ENCODE results near the gene LHX2. TPM values are rescaled to one million over a fixed set of nuclear protein-coding genes. Genes with fewer than 3 reads are reported as not detected.

Gene LHX2, protein sequence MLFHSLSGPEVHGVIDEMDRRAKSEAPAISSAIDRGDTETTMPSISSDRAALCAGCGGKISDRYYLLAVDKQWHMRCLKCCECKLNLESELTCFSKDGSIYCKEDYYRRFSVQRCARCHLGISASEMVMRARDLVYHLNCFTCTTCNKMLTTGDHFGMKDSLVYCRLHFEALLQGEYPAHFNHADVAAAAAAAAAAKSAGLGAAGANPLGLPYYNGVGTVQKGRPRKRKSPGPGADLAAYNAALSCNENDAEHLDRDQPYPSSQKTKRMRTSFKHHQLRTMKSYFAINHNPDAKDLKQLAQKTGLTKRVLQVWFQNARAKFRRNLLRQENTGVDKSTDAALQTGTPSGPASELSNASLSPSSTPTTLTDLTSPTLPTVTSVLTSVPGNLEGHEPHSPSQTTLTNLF
- under 1 TPM in 2 of 9 donors, not detected in 7; 0.06 to 0.37 TPM for total RNA-seq
- under 1 TPM in 1 of 3 donors, not detected in 2; 0.24 TPM for polyA plus RNA-seq
- long read RNA-seq, donor 1: 0 reads
- long read RNA-seq, donor 2: 0 reads
- long read RNA-seq, donor 3: 0 reads
- long read RNA-seq, donor 4: 0 reads
- long read RNA-seq, donor 5: 0 reads
- long read RNA-seq, donor 6: 0 reads
- long read RNA-seq, donor 7: 0 reads
- long read RNA-seq, donor 8: 0 reads
- long read RNA-seq, donor 9: 0 reads
- long read RNA-seq, donor 10: 0 reads

DNA sequence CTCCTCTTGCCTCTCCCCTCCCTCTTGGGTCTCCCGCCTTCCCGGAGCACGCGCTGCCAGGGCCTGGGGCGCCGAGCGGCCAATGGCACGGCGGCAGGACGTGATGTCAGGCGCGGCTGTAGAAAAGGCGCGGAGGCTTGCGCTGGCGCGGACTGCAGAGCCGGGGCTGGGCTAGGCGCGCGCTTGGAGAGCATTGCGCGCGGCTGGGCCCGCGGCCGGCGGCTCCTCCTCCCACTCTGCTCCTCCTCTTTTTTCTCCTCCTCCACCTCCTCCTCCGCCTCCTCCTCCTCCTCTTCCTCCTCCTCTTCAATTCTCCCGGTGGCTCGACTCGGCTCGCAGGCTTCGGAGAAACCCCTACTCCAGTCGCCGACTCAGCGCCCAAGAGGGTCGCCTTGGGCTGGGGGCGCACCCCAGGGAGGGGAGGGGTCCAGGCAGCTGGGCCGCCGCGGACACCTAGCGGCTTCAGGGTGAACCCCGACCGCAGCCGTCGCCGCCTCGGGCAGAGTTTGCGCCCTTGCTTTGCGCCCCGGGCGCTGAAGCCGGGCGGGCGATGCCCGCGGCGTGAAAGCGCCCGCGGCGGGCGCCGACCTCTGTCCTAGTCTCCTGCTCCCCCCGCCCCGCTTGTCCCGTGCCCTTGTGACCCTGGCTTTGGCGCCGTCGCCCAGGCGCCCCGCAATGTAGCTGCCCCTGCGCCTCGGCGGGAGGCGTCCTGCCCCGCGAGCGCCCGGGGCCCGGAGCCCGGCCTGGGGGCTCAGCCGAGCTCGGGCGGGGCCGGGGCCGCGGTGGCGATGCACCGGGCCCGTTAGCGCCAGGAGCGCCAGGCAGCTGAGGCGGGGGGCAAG, at the start of gene LHX2:
TSS of gene LHX2 (plus strand) at position 309 of the 842 bp plus-strand sequence. CDS start 581 bp downstream, outside the sequence.
- H3K9me3 ChIP-seq (replicated peaks in 1 of 3): no peaks in the 10 kb centered on the region
- H3K27ac ChIP-seq: no peak within 1 kb of the TSS
- TF ChIP-seq POLR2A (IDR thresholded peaks at IDR 0.05): no peak
- TF ChIP-seq, protein P1, sequence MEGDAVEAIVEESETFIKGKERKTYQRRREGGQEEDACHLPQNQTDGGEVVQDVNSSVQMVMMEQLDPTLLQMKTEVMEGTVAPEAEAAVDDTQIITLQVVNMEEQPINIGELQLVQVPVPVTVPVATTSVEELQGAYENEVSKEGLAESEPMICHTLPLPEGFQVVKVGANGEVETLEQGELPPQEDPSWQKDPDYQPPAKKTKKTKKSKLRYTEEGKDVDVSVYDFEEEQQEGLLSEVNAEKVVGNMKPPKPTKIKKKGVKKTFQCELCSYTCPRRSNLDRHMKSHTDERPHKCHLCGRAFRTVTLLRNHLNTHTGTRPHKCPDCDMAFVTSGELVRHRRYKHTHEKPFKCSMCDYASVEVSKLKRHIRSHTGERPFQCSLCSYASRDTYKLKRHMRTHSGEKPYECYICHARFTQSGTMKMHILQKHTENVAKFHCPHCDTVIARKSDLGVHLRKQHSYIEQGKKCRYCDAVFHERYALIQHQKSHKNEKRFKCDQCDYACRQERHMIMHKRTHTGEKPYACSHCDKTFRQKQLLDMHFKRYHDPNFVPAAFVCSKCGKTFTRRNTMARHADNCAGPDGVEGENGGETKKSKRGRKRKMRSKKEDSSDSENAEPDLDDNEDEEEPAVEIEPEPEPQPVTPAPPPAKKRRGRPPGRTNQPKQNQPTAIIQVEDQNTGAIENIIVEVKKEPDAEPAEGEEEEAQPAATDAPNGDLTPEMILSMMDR (IDR thresholded peaks at IDR 0.05): no peak
- peaks cover 94% of the 10 kb centered on the region for H3K27me3 ChIP-seq
- intact Hi-C loops (cut with DNase I): no loop called here
- peak within 1 kb of the TSS in 1 of 4 donors; percentile 51 for H3K4me3 ChIP-seq
- H3K4me1 ChIP-seq (replicated peaks in 1 of 2): peaks cover 11 to 30% of the 10 kb centered on the region in 2 donors
- WGBS, 4 donors: 0 to 2% (median 2%) methylated on average over 37 to 95 of the region's 95 CpGs
- no peaks in the 10 kb centered on the region for H3K36me3 ChIP-seq (replicated peaks in 1 of 2)
- peak in 6 of 7 donors; percentile 40 to 63 (median 51) for DNase-seq

DNA sequence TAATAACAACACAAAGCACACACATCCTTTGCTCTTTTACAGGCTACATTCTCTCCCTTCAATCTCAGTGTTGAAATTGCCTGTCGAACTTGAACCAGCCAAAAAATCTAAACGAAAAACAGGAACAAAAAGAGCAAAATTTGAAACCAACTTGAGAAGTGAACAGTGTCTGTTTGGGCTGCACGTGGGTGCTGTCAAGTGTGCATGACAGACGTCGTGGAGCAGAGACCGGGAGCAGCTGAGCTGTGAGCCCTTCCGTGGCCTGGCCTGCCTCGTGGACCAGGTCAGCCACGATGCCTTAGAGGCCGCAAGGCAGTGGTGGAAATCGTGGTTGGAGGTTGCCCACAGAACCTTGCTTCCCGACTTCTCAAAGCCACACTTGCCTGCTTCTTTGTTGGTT, 46.8 kb upstream of the LHX2 start:
- 57 to 73% (median 63%) methylated on average over 12 of the region's 12 CpGs for WGBS, 4 donors
- Histone ChIP-seq H3K36me3 (replicated peaks in 1 of 2) (no peaks in the 10 kb centered on the region), H3K9me3 (replicated peaks in 1 of 3) (no peaks in the 10 kb centered on the region), H3K4me3 (no peak overlapping the region), H3K27me3 (peaks cover 20% of the 10 kb centered on the region), H3K27ac (no peak overlapping the region), H3K4me1 (replicated peaks in 1 of 2) (no peaks in the 10 kb centered on the region)
- intact Hi-C loops (cut with DNase I): no loop called here
- DNase-seq: no peak
- TF ChIP-seq, protein P1 (IDR thresholded peaks at IDR 0.05): no peak
- no peak for TF ChIP-seq POLR2A (IDR thresholded peaks at IDR 0.05)

DNA sequence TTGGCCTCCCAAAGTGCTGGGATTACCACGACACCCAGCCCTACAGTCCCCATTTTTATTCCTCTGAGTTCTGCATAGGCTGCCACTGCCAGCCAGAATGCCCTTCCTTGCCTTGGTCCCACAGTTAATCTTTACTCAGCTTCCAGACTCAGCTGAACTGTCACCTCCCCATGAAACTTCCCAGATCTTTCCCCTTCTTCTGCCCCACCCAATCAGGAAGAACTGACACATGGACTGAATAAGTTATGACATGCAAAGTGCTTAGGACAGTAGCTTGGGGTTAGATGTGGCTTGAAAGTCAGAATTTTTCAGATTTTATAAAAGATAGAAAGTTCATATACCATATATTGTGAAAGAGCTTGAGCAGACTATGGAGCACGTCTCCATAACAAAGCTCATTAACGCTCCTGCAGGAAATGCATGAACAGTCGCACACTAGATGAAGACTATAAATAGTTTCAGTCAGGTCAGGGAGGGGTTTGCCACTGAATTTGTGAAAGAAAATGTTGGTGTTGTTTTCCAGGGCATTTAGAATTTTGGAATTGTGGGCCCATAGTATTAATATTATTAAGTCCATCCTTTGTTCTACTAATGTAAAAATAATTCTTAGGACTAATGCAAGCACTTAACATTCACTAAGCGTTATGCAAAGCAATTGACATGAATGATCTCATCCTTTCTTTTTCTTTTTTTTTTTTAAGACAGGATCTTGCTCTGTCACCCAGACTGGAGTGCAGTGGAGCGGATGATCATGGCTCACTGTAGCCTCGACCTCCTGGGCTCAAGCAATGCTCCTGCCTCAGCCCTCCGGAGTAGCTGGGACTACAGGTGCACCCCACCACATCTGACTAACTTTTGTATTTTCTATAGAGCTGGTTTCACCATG, 45.5 kb upstream of the LHX2 start:
- WGBS, 4 donors: 59 to 67% (median 66%) methylated on average over 8 of the region's 8 CpGs
- intact Hi-C loops (cut with DNase I): no loop called here
- Histone ChIP-seq H3K36me3 (replicated peaks in 1 of 2) (no peaks in the 10 kb centered on the region), H3K4me3 (no peak overlapping the region), H3K9me3 (replicated peaks in 1 of 3) (no peaks in the 10 kb centered on the region), H3K4me1 (replicated peaks in 1 of 2) (no peaks in the 10 kb centered on the region), H3K27me3 (peaks cover 16% of the 10 kb centered on the region), H3K27ac (no peak overlapping the region)
- no peak for DNase-seq
- TF ChIP-seq POLR2A (IDR thresholded peaks at IDR 0.05): no peak
- TF ChIP-seq, protein P1 (IDR thresholded peaks at IDR 0.05): no peak

All from adrenal gland (tissue), 19 donors.